K562 (cell line): Measurements from ENCODE around the gene TBX6. TPM values are rescaled to one million over a fixed set of nuclear protein-coding genes. Genes with fewer than 3 reads are reported as not detected.
A peak's percentile ranks its signal among the peaks of the same experiment; 100 is the strongest.

Experiments used
- ARID1B ChIP-seq: fragments of 450-650 bp; IDR thresholded peaks from 2 replicates; pipeline ENCODE4 v1.6.1; 2016; ENCODE audit warnings: antibody characterized with exemption, mild to moderate bottlenecking, inconsistent platforms
- HDAC1 ChIP-seq, 2 experiments: fragments of 450-650 bp; IDR thresholded peaks; 2 replicates each; pipeline ENCODE4 v1.6.1; 2016 to 2017; ENCODE audit warnings: inconsistent platforms in 1 of 2, mild to moderate bottlenecking in 1 of 2, moderate library complexity in 1 of 2
- HNRNPK ChIP-seq: fragments of 200-400 bp; formaldehyde crosslinking; IDR thresholded peaks from one replicate; pipeline ENCODE4 v1.6.1; 2018; ENCODE audit warnings: mild to moderate bottlenecking, low read depth, low read length; ENCODE audit not compliant: poor library complexity, severe bottlenecking
- HNRNPL ChIP-seq: fragments of 200-400 bp; formaldehyde crosslinking; IDR thresholded peaks from 2 replicates; pipeline ENCODE4 v1.6.1; 2017; ENCODE audit warnings: low read depth, mild to moderate bottlenecking, low read length
- HNRNPLL ChIP-seq: fragments of 200-400 bp; formaldehyde crosslinking; IDR thresholded peaks from 2 replicates; pipeline ENCODE4 v1.6.1; 2017; ENCODE audit warnings: low read length, low read depth, mild to moderate bottlenecking; ENCODE audit not compliant: poor library complexity, severe bottlenecking
- NFIC ChIP-seq: fragments of 450-650 bp; IDR thresholded peaks from 2 replicates; pipeline ENCODE4 v1.6.1; 2017; ENCODE audit warnings: mild to moderate bottlenecking, inconsistent platforms
- NFXL1 ChIP-seq: fragments of 450-650 bp; formaldehyde crosslinking; IDR thresholded peaks from 2 replicates; pipeline ENCODE4 v1.4.0; 2021; ENCODE audit warnings: mild to moderate bottlenecking
- ZBED1 ChIP-seq: IDR thresholded peaks from 2 replicates; pipeline ENCODE4 v1.6.1; 2014
- ZNF274 ChIP-seq: IDR thresholded peaks from 2 replicates; pipeline ENCODE4 v1.6.1; 2011; ENCODE audit warnings: low read depth, mild to moderate bottlenecking, low read length, moderate library complexity, borderline replicate concordance
- ZNF583 ChIP-seq: fragments of 250-450 bp; sonication (Bioruptor Pico); IDR thresholded peaks from 2 replicates; pipeline ENCODE4 v1.4.0; 2020
- ZNF830 ChIP-seq: fragments of 250-450 bp; sonication (Bioruptor Pico); IDR thresholded peaks from 2 replicates; pipeline ENCODE4 v1.5.0; 2021; ENCODE audit warnings: mild to moderate bottlenecking
- polyA plus RNA-seq, 8 experiments: library from polyadenylated mRNA; depleted of rRNA in 4 of 8; stranded (reverse) in 5 of 8; unstranded in 3 of 8; fragments of >200 nt; fragmentation: Nextera tagmentation in 2 of 8; fragmentation: Illumina TruSeq in 1 of 8; extraction: Ambion mirVana in 2 of 8; extraction: Trizol in 1 of 8; gene quantifications; 2 replicates each; pipeline versions ENCODE4 v1.2.1 to v1.2.3, GENCODE V29; 2011 to 2014; ENCODE audit warnings: inconsistent platforms in 1 of 8, missing spikeins in 1 of 8
- total RNA-seq, 7 experiments: library from RNA; depleted of rRNA in 6 of 7; stranded (reverse); fragments of >200 nt in 6 of 7; fragmentation: Illumina TruSeq in 2 of 7; extraction: Trizol in 2 of 7; gene quantifications; 2 replicates each; pipeline versions ENCODE4 v1.2.1 to v1.2.3, GENCODE V29; 2011 to 2021; ENCODE audit warnings: low replicate concordance in 1 of 7
- TF ChIP-seq, protein P1 (sequence below): fragments of 250-450 bp; sonication (Bioruptor Pico); IDR thresholded peaks from 2 replicates; pipeline ENCODE4 v1.4.0; 2020
- TF ChIP-seq, protein P2 (sequence below), 2 experiments: fragments of 450-650 bp; formaldehyde crosslinking in 1 of 2; IDR thresholded peaks; 2 replicates each; pipeline versions ENCODE4 v1.4.0 to v1.6.1; 2014 to 2020; ENCODE audit warnings: mild to moderate bottlenecking in 2 of 2, borderline replicate concordance in 1 of 2, low read depth in 1 of 2

TBX6 gene
- total and polyA plus RNA-seq, 9 of the 15 experiments (the other 6 are each of a cell fraction or from before 2014, with no cell fraction given): 0.07 to 0.58 (median 0.11) TPM; not detected in 2

GRCh38 chr16:30065943-30066760 is 25.6 kb downstream of the TBX6 start (continued):
- TF ChIP-seq HNRNPLL (peak; percentile 73), ZNF830 (CRISPR knock-in tag) (0 out of 2 replicates have a peak, but pooled peaks have one; percentile 39), ARID1B (peak; percentile 46), ZNF274 (no peak), ZBED1 (0 out of 2 replicates have a peak, but pooled peaks have one; percentile 12), HDAC1 (IDR thresholded peaks at IDR 0.05) (peak in 1 of 2 experiments; percentile 83; a peak in 2 of 4 replicates), HNRNPL (peak; percentile 14; the same call in 1 of the 2 replicates), NFXL1 (CRISPR knock-in tag) (0 out of 2 replicates have a peak, but pooled peaks have one; percentile 14), NFIC (0 out of 2 replicates have a peak, but pooled peaks have one; percentile 7), HNRNPK (no peak), ZNF583 (no peak)
- TF ChIP-seq, protein P1, sequence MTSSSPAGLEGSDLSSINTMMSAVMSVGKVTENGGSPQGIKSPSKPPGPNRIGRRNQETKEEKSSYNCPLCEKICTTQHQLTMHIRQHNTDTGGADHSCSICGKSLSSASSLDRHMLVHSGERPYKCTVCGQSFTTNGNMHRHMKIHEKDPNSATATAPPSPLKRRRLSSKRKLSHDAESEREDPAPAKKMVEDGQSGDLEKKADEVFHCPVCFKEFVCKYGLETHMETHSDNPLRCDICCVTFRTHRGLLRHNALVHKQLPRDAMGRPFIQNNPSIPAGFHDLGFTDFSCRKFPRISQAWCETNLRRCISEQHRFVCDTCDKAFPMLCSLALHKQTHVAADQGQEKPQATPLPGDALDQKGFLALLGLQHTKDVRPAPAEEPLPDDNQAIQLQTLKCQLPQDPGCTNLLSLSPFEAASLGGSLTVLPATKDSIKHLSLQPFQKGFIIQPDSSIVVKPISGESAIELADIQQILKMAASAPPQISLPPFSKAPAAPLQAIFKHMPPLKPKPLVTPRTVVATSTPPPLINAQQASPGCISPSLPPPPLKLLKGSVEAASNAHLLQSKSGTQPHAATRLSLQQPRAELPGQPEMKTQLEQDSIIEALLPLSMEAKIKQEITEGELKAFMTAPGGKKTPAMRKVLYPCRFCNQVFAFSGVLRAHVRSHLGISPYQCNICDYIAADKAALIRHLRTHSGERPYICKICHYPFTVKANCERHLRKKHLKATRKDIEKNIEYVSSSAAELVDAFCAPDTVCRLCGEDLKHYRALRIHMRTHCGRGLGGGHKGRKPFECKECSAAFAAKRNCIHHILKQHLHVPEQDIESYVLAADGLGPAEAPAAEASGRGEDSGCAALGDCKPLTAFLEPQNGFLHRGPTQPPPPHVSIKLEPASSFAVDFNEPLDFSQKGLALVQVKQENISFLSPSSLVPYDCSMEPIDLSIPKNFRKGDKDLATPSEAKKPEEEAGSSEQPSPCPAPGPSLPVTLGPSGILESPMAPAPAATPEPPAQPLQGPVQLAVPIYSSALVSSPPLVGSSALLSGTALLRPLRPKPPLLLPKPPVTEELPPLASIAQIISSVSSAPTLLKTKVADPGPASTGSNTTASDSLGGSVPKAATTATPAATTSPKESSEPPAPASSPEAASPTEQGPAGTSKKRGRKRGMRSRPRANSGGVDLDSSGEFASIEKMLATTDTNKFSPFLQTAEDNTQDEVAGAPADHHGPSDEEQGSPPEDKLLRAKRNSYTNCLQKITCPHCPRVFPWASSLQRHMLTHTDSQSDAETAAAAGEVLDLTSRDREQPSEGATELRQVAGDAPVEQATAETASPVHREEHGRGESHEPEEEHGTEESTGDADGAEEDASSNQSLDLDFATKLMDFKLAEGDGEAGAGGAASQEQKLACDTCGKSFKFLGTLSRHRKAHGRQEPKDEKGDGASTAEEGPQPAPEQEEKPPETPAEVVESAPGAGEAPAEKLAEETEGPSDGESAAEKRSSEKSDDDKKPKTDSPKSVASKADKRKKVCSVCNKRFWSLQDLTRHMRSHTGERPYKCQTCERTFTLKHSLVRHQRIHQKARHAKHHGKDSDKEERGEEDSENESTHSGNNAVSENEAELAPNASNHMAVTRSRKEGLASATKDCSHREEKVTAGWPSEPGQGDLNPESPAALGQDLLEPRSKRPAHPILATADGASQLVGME (CRISPR knock-in tag): 0 out of 2 replicates have a peak, but pooled peaks have one; percentile 62
- TF ChIP-seq, protein P2, sequence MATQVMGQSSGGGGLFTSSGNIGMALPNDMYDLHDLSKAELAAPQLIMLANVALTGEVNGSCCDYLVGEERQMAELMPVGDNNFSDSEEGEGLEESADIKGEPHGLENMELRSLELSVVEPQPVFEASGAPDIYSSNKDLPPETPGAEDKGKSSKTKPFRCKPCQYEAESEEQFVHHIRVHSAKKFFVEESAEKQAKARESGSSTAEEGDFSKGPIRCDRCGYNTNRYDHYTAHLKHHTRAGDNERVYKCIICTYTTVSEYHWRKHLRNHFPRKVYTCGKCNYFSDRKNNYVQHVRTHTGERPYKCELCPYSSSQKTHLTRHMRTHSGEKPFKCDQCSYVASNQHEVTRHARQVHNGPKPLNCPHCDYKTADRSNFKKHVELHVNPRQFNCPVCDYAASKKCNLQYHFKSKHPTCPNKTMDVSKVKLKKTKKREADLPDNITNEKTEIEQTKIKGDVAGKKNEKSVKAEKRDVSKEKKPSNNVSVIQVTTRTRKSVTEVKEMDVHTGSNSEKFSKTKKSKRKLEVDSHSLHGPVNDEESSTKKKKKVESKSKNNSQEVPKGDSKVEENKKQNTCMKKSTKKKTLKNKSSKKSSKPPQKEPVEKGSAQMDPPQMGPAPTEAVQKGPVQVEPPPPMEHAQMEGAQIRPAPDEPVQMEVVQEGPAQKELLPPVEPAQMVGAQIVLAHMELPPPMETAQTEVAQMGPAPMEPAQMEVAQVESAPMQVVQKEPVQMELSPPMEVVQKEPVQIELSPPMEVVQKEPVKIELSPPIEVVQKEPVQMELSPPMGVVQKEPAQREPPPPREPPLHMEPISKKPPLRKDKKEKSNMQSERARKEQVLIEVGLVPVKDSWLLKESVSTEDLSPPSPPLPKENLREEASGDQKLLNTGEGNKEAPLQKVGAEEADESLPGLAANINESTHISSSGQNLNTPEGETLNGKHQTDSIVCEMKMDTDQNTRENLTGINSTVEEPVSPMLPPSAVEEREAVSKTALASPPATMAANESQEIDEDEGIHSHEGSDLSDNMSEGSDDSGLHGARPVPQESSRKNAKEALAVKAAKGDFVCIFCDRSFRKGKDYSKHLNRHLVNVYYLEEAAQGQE (IDR thresholded peaks at IDR 0.05; ENCODE audit: borderline replicate concordance): no peak
- TF ChIP-seq, protein P2 (CRISPR knock-in tag; IDR thresholded peaks at IDR 0.05; ENCODE audit: low read depth): 0 out of 2 replicates have a peak, but pooled peaks have one; percentile 48
